ENCODE results near the gene TLX2.

GRCh38 chr2:74489906-74490305 is 24.3 kb upstream of the TLX2 start:
- TF ChIP-seq POLR2AphosphoS5 (IDR thresholded peaks at IDR 0.05) (no peak), CTCF (IDR thresholded peaks at IDR 0.05) (no peak), POLR2A (IDR thresholded peaks at IDR 0.05) (no peak), EP300 (IDR thresholded peaks at IDR 0.05) (no peak)
